OCI-LY7 (cell line): ENCODE measurements around the gene TJP3. TPM values are rescaled to one million over a fixed set of nuclear protein-coding genes. Genes with fewer than 3 reads are reported as not detected.

Experiments used
- BruUV-seq: library from RNA; stranded (reverse); fragments of 400-500 nt; replicated peaks from 2 replicates; lab custom pipeline; 2021; lab: Mats Ljungman, UMichigan
- CTCF ChIA-PET: fragments of 300-600 bp; sonication (Branson Sonifier 250); formaldehyde crosslinking; loops from one replicate; lab custom pipeline; 2022; ENCODE audit warnings: antibody characterized with exemption; ENCODE audit not compliant: unreplicated experiment; lab: Charles Lee
- POLR2A ChIA-PET: fragments of 300-600 bp; sonication (Branson Sonifier 250); formaldehyde crosslinking; loops from one replicate; lab custom pipeline; 2022; ENCODE audit warnings: antibody characterized with exemption; lab: Charles Lee
- DNase-seq: peaks from one replicate; pipeline ENCODE4 v3.0.0-alpha.2; 2015; ENCODE audit warnings: low spot score
- H2AFZ ChIP-seq: fragments of 200-600 bp; sonication (generic), shearing (Covaris generic); 2 replicates; pipeline ENCODE4 v1.6.1; 2014; ENCODE audit warnings: mild to moderate bottlenecking, antibody characterized with exemption, low read length, moderate library complexity
- H3K27ac ChIP-seq: fragments of 200-600 bp; sonication (generic); 2 replicates; pipeline ENCODE4 v1.5.1; 2014; ENCODE audit warnings: mixed run types, low read depth, mild to moderate bottlenecking, moderate library complexity, low read length, inconsistent platforms; ENCODE audit not compliant: poor library complexity, severe bottlenecking
- H3K36me3 ChIP-seq: fragments of 200-600 bp; sonication (generic); 2 replicates; pipeline ENCODE4 v1.6.1; 2014; ENCODE audit warnings: mild to moderate bottlenecking, antibody characterized with exemption, low read length, moderate library complexity, mixed read lengths; ENCODE audit not compliant: insufficient read depth
- H3K4me1 ChIP-seq: fragments of 200-600 bp; sonication (generic); 2 replicates; pipeline ENCODE4 v1.5.1; 2014; ENCODE audit warnings: mild to moderate bottlenecking, low read length; ENCODE audit not compliant: insufficient read depth, poor library complexity, severe bottlenecking
- H3K4me2 ChIP-seq: fragments of 200-600 bp; sonication (generic); 2 replicates; pipeline ENCODE4 v1.6.1; 2014; ENCODE audit warnings: mild to moderate bottlenecking, low read length
- H3K4me3 ChIP-seq: fragments of 200-600 bp; sonication (generic); 2 replicates; pipeline ENCODE4 v1.5.1; 2014; ENCODE audit warnings: mild to moderate bottlenecking, low read depth, low read length; ENCODE audit not compliant: poor library complexity, severe bottlenecking
- H3K79me2 ChIP-seq: fragments of 200-600 bp; sonication (generic); 2 replicates; pipeline ENCODE4 v1.6.1; 2016; ENCODE audit warnings: low read depth, mild to moderate bottlenecking, low read length, moderate library complexity, mixed read lengths; ENCODE audit not compliant: insufficient read depth
- H3K9me2 ChIP-seq: fragments of 200-600 bp; sonication (generic); 2 replicates; pipeline ENCODE4 v1.6.1; 2016; ENCODE audit warnings: mild to moderate bottlenecking, low read length, mixed read lengths; ENCODE audit not compliant: insufficient read depth
- H3K9me3 ChIP-seq: fragments of 200-600 bp; sonication (generic); 2 replicates; pipeline ENCODE4 v1.6.1; 2014; ENCODE audit warnings: mild to moderate bottlenecking, mixed run types, low read length, mixed read lengths
- H4K20me1 ChIP-seq: fragments of 200-600 bp; sonication (generic); 2 replicates; pipeline ENCODE4 v1.6.1; 2014; ENCODE audit warnings: mild to moderate bottlenecking, antibody characterized with exemption, low read length, moderate library complexity, mixed read lengths; ENCODE audit not compliant: insufficient read depth
- CTCF ChIP-seq: fragments of 200-600 bp; sonication (generic); conservative IDR thresholded peaks from 2 replicates; pipeline ENCODE4 v1.5.1; 2014; ENCODE audit warnings: mild to moderate bottlenecking, antibody characterized with exemption, low read length, moderate library complexity, mixed read lengths
- EZH2phosphoT487 ChIP-seq: fragments of 200-600 bp; sonication (generic); IDR thresholded peaks from 2 replicates; pipeline ENCODE4 v1.6.1; 2018; ENCODE audit warnings: low read depth, borderline replicate concordance, mild to moderate bottlenecking, mixed run types, antibody characterized with exemption, low read length, moderate library complexity, mixed read lengths
- intact Hi-C: fragments of 100-400 bp; cut with micrococcal nuclease; formaldehyde crosslinking; loops from one replicate; pipeline ENCODE4 v1.10.0; 2022; ENCODE audit not compliant: unreplicated experiment
- total RNA-seq, 2 experiments: library from RNA; depleted of rRNA in 1 of 2; stranded (reverse); fragments of >200 nt in 1 of 2; shearing (Covaris generic) in 1 of 2; gene quantifications; 2 replicates each; pipeline ENCODE4 v1.2.3, GENCODE V29; 2014 to 2022

Gene TJP3
- total RNA-seq, 2 experiments from 2014 or later, result 0.69 to 1.8 TPM

GRCh38 chr19:3792114-3792513 is 83.9 kb downstream of the TJP3 start:
- Histone ChIP-seq H3K36me3 (no peaks in the 10 kb centered on the region), H3K9me2 (no peaks in the 10 kb centered on the region), H3K9me3 (no peaks in the 10 kb centered on the region), H3K27ac (no peak overlapping the region), H4K20me1 (no peaks in the 10 kb centered on the region), H3K4me1 (no peaks in the 10 kb centered on the region), H3K4me2 (no peak overlapping the region), H3K4me3 (no peak overlapping the region), H2AFZ (no peak overlapping the region), H3K79me2 (no peaks in the 10 kb centered on the region)
- intact Hi-C loops, result no loop called here
- ChIA-PET POLR2A (no interaction called here), CTCF (no interaction called here)
- BruUV-seq, result no TSS peak
- DNase-seq, result no peak
- TF ChIP-seq EZH2phosphoT487 (no peak), CTCF (no peak)

- H2AFZ ChIP-seq, result no peak overlapping the region
- no peaks in the 10 kb centered on the region for H3K9me3 ChIP-seq
- no peaks in the 10 kb centered on the region for H3K9me2 ChIP-seq
- H3K36me3 ChIP-seq, result no peaks in the 10 kb centered on the region
- no TSS peak for BruUV-seq
- H3K27ac ChIP-seq, result no peak overlapping the region
- H3K79me2 ChIP-seq, result no peaks in the 10 kb centered on the region
- no peak overlapping the region for H3K4me2 ChIP-seq
- H3K4me1 ChIP-seq, result no peaks in the 10 kb centered on the region
- intact Hi-C loops, result no loop called here
- CTCF ChIA-PET, result no interaction called here
- no peak overlapping the region for H3K4me3 ChIP-seq
- no peak for DNase-seq
- no peak for TF ChIP-seq CTCF
- no peak for TF ChIP-seq EZH2phosphoT487
- POLR2A ChIA-PET, result interaction anchor here (1.2 kb wide), 1 partner anchor 31 kb away, joined by 3 read pairs; the partner anchor contains the start of gene MRPL54
- H4K20me1 ChIP-seq, result no peaks in the 10 kb centered on the region
These were observed 85.6 kb downstream of the TJP3 start for GRCh38 chr19:3793799-3794198.

- no peak for TF ChIP-seq EZH2phosphoT487
- TF ChIP-seq CTCF, result no peak
- Histone ChIP-seq H3K27ac (no peak overlapping the region), H3K4me3 (no peak overlapping the region), H3K4me2 (no peak overlapping the region), H3K9me3 (no peaks in the 10 kb centered on the region), H3K9me2 (no peaks in the 10 kb centered on the region), H2AFZ (no peak overlapping the region), H4K20me1 (no peaks in the 10 kb centered on the region), H3K79me2 (no peaks in the 10 kb centered on the region), H3K36me3 (no peaks in the 10 kb centered on the region), H3K4me1 (no peaks in the 10 kb centered on the region)
- CTCF ChIA-PET, result no interaction called here
- BruUV-seq, result no TSS peak
- DNase-seq, result no peak
- POLR2A ChIA-PET, result no interaction called here
- intact Hi-C loops, result no loop called here
These were observed 88.2 kb downstream of the TJP3 start for GRCh38 chr19:3796358-3796757.
